GM18498 (cell line): ENCODE data around the gene AQP6.
"Not testable (repeated sequence)": the region's sequence is repeated elsewhere in the genome, so short reads cannot be mapped to it uniquely, and the experiment has no call there.

Experiments used
- ATAC-seq: cut with Tn5 transposase; IDR thresholded peaks from one replicate; pipeline ENCODE4 v1.9.1; 2021; ENCODE audit warnings: mild to moderate bottlenecking, moderate library complexity; ENCODE audit not compliant: unreplicated experiment

The AQP6 gene

DNA sequence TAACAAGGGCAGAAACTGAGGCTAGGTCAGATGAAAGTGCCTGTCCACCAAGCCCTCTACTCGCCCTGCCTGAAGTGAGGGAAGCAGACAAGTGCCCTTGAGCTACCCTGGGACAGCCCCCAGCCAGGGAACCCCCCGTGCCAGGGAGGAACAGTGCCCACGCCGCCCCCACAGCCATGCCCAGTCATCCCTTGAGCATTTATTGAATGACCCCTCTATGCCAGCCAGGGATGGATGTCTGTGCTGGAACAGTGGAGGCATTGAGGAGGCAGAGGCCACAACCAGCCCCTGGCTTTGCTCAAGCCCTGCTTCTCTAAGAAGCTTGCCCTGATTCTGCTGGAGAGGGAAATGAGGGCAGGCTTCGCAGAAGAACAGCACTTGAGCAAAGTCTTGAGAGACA is 3.7 kb upstream of the AQP6 start:
- no peak for ATAC-seq

GRCh38 chr12:49969651-49970429 is 2.9 kb upstream of the AQP6 start:
- no peak for ATAC-seq

GRCh38 chr12:49970658-49971057 is 2.1 kb upstream of the AQP6 start:
- no peak for ATAC-seq

- no peak for ATAC-seq
Measured at GRCh38 chr12:49971141-49971540, 1.6 kb upstream of the AQP6 start.

DNA sequence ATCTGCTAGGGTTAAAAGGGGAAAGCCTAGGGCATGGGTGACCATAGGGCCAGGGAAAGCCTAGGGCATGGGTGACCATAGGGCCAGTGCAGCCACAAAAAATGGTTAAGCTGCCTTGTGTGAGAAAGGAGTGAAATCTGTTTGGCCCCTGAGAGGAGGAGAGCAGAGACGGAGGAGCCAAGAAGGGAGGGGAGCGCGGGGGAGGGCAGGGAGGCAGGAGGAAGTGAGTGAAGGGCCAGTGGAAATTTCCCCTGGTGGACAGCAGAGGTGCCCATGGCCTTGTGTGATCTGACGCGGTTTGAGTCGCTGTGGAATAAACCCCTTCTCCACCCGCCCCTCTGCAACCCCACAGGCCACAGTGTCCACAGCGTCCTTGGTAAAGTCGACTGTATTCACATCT is 618 bp upstream of the AQP6 start:
- no peak for ATAC-seq

DNA sequence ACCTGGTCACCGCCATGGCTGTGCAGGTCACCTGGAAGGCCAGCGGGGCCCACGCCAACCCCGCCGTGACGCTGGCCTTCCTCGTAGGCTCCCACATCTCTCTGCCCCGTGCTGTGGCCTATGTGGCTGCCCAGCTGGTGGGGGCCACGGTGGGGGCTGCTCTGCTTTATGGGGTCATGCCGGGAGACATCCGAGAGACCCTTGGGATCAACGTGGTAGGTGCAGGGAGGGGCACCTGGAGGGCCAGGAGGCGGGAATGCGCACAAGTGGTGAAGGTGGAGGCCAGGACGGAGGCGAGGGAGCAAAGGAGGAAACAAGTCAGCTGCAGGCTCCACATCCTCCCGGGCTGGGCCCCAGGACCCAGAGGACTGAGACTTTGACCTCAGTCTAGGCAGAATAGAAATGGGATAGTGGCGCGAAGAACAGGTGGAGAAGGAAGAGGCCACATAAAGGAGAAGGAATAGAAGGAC is 649 bp downstream of the AQP6 start:
- no peak for ATAC-seq

GRCh38 chr12:49974231-49974675 is 1.5 kb downstream of the AQP6 start:
- no peak for ATAC-seq

GRCh38 chr12:49974677-49975317 is 2.0 kb downstream of the AQP6 start:
- ATAC-seq = no peak

DNA sequence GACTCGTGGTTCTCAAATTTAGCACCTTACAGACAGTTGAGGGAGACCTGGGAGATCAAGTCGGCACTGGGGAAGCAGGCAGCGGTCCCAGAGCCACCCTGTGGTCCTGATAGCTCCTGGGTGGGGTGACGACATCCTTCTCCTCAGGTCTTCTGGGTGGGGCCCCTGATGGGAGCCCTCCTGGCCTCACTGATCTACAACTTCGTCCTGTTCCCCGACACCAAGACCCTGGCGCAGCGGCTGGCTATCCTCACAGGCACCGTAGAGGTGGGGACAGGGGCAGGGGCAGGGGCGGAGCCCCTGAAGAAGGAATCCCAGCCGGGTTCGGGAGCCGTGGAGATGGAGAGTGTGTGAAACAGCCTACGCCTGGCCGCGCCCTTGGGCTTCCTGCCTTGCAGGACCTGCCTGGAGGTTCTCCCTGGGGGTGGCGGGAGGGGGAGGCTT is 2.6 kb downstream of the AQP6 start:
- ATAC-seq = no peak

GRCh38 chr12:49976557-49976956 is 3.8 kb downstream of the AQP6 start:
- ATAC-seq = no peak

GRCh38 chr12:49978125-49978524 is 5.4 kb downstream of the AQP6 start:
- no peak for ATAC-seq

- no peak for ATAC-seq
Measured at GRCh38 chr12:49979016-49979586, 6.4 kb downstream of the AQP6 start.

GRCh38 chr12:49979791-49980190 is 7.0 kb downstream of the AQP6 start:
- ATAC-seq = no peak

- no peak for ATAC-seq
Measured at GRCh38 chr12:49980501-49981349, 8.0 kb downstream of the AQP6 start.

- no peak for ATAC-seq
Measured at GRCh38 chr12:49982246-49983087, 9.7 kb downstream of the AQP6 start.

DNA sequence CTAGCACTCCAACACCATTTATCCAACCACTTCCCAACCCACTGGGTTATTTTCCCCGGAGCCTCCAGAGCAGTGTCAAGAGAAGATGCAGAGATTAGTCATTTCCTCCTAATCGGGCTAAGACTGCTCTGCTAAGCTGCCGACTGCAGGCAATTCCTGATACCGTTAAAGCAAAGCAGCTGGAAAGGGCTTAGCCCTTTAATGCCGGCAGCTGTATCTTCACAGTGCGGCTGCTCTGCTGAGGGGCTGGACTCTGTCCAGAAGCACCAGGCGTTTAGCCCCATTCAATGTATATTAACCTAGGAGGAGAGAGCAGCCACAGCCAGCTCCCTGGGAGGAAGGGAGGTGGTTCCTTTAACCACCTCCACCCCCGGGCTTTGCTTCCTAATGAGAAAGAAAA is 11.1 kb downstream of the AQP6 start:
- ATAC-seq = no peak

GRCh38 chr12:49984476-49985359 is 12.0 kb downstream of the AQP6 start:
- ATAC-seq = no peak

DNA sequence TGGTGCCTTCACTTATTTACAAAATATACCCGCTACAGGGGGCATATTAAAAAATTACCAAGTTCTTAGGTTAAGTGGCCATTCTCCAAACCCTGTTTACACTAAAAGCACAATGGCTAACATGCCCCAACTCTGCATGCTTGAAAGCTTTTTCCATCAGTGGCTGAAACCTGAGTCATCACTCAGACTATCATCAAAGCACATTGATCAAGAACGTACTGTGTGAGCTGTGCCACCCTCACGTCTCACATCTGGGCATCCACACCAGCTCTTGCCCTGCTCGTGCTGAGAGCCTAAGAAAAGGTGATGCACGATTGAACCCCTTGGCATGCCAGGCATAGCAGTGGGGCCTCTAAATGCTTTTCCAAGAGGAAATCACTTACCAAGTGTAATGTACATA is 13.2 kb downstream of the AQP6 start:
- no peak for ATAC-seq

DNA sequence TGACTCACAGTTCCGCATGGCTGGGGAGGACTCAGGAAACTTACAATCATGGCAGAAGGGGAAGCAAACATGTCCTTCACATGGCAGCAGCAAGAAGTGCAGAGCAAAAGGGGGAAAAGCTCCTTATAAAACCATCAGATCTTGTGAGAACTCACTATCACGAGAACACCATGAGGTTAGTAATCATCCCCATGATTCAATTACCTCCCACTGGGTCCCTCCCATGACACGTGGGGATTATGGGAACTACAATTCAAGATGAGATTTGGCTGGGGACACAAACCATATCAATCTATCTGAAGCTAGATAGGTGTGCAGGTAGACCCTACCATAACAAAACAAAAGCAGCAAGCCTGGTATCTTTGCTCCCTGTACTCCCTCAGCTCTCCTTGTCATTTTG is 13.7 kb downstream of the AQP6 start:
- ATAC-seq = not testable (repeated sequence)
